Inferior parietal cortex (tissue), 1 donor: ENCODE data around the gene IGFBP5.

Experiments used
- DNase-seq: peaks from one replicate; pipeline ENCODE4 v3.0.0-alpha.2; 2016; ENCODE audit errors: extremely low spot score

Gene IGFBP5

GRCh38 chr2:216688731-216689340 lies 6.5 kb downstream of the IGFBP5 start:
- DNase-seq = no peak

GRCh38 chr2:216687646-216688045 lies 7.7 kb downstream of the IGFBP5 start:
- DNase-seq = no peak

- DNase-seq = no peak
These were observed 8.2 kb downstream of the IGFBP5 start for GRCh38 chr2:216687111-216687510.

GRCh38 chr2:216685327-216685875 lies 9.9 kb downstream of the IGFBP5 start:
- no peak for DNase-seq

GRCh38 chr2:216683846-216684245 lies 11.5 kb downstream of the IGFBP5 start:
- DNase-seq = no peak

- DNase-seq = no peak
These were observed 13.7 kb downstream of the IGFBP5 start for GRCh38 chr2:216681683-216682082.

- no peak for DNase-seq
These were observed 14.3 kb downstream of the IGFBP5 start for GRCh38 chr2:216680951-216681629.

- DNase-seq = no peak
These were observed 15.7 kb downstream of the IGFBP5 start for GRCh38 chr2:216679658-216680024.

GRCh38 chr2:216678813-216679657 lies 16.3 kb downstream of the IGFBP5 start:
- DNase-seq = no peak

- DNase-seq = no peak
These were observed 17.3 kb downstream of the IGFBP5 start for GRCh38 chr2:216678098-216678465.

- DNase-seq = no peak
These were observed 17.8 kb downstream of the IGFBP5 start for GRCh38 chr2:216677439-216678097.

GRCh38 chr2:216676630-216677029 lies 18.7 kb downstream of the IGFBP5 start:
- DNase-seq = no peak

- no peak for DNase-seq
These were observed 21.0 kb downstream of the IGFBP5 start for GRCh38 chr2:216674376-216674775.

GRCh38 chr2:216673609-216674008 lies 21.7 kb downstream of the IGFBP5 start:
- no peak for DNase-seq

- no peak for DNase-seq
These were observed 22.3 kb downstream of the IGFBP5 start for GRCh38 chr2:216673021-216673420.

- DNase-seq = no peak
These were observed 22.9 kb downstream of the IGFBP5 start for GRCh38 chr2:216672466-216672865.

GRCh38 chr2:216671791-216672343 lies 23.5 kb downstream of the IGFBP5 start:
- DNase-seq = no peak

GRCh38 chr2:216671081-216671411 lies 24.3 kb downstream of the IGFBP5 start:
- no peak for DNase-seq

- no peak for DNase-seq
These were observed 24.9 kb downstream of the IGFBP5 start for GRCh38 chr2:216670266-216671080.

GRCh38 chr2:216666461-216667233 lies 28.7 kb downstream of the IGFBP5 start:
- DNase-seq = peak; percentile 93
